ENCODE data around the gene SEMA4C. TPM values are rescaled to one million over a fixed set of nuclear protein-coding genes. Genes with fewer than 3 reads are reported as not detected.

SEMA4C gene
- polyA plus RNA-seq, 1 donor (not counting 4 experiments of a cell fraction or from before 2014, with no cell fraction given), result 7.5 TPM

- Histone ChIP-seq H3K4me3 (ENCODE audit: control insufficient read depth in 2 of 3, extremely low read depth in 1 of 3, insufficient read depth in 2 of 3, low read depth in 1 of 3, low read length in 3 of 3) (no peak overlapping the region), H3K9me1 (ENCODE audit: control insufficient read depth, extremely low read depth, insufficient read depth, low read length) (no peaks in the 10 kb centered on the region), H3K9me3 (ENCODE audit: control insufficient read depth, low read depth, low read length) (no peaks in the 10 kb centered on the region), H3K27me3 (ENCODE audit: control insufficient read depth, extremely low read depth, insufficient read depth, low read length) (no peaks in the 10 kb centered on the region), H3K4me2 (ENCODE audit: control insufficient read depth, extremely low read depth, insufficient read depth, low read depth, low read length) (no peak overlapping the region), H3K4me1 (ENCODE audit: control insufficient read depth, extremely low read depth, insufficient read depth, low read length) (peaks cover 2% of the 10 kb centered on the region), H4K20me1 (ENCODE audit: control insufficient read depth, extremely low read depth, insufficient read depth, low read length) (no peaks in the 10 kb centered on the region), H3K36me3 (ENCODE audit: control insufficient read depth in 2 of 2, extremely low read depth in 1 of 2, insufficient read depth in 2 of 2, low read length in 2 of 2) (peaks cover under 1 to 5% of the 10 kb centered on the region in 2 experiments), H3K79me2 (ENCODE audit: control insufficient read depth, insufficient read depth, low read length) (peaks cover 2% of the 10 kb centered on the region), H3K9ac (ENCODE audit: control insufficient read depth, extremely low read depth, insufficient read depth, low read length) (no peak overlapping the region), H2AFZ (ENCODE audit: control insufficient read depth, low read length) (no peak overlapping the region), H3K27ac (ENCODE audit: control insufficient read depth, insufficient read depth, low read length) (no peak overlapping the region)
- no peak for FAIRE-seq
- TF ChIP-seq CTCF (optimal IDR thresholded peaks at IDR 0.05 in 1 of 3, IDR thresholded peaks at IDR 0.05 in 1 of 3, conservative IDR thresholded peaks at IDR 0.05 in 1 of 3; ENCODE audit: extremely low read depth in 1 of 3, insufficient read depth in 2 of 3, low read length in 3 of 3) (no peak), EZH2 (IDR thresholded peaks at IDR 0.05; ENCODE audit: low read length) (no peak)
- dilution Hi-C loops (cut with MboI; ENCODE audit: extremely low pct_ligation_motif_present, low sequenced_read_pairs), result no loop called here
- DNase-seq (ENCODE audit: low read depth, low spot score), result no peak
Observed at GRCh38 chr2:96822786-96823185, 47.1 kb downstream of the SEMA4C start.

- Histone ChIP-seq H2AFZ (ENCODE audit: control insufficient read depth, low read length) (no peak overlapping the region), H3K4me1 (ENCODE audit: control insufficient read depth, extremely low read depth, insufficient read depth, low read length) (peaks cover 9% of the 10 kb centered on the region), H3K4me3 (ENCODE audit: control insufficient read depth in 2 of 3, extremely low read depth in 1 of 3, insufficient read depth in 2 of 3, low read depth in 1 of 3, low read length in 3 of 3) (no peak overlapping the region), H4K20me1 (ENCODE audit: control insufficient read depth, extremely low read depth, insufficient read depth, low read length) (peaks cover 3% of the 10 kb centered on the region), H3K4me2 (ENCODE audit: control insufficient read depth, extremely low read depth, insufficient read depth, low read depth, low read length) (no peak overlapping the region), H3K27ac (ENCODE audit: control insufficient read depth, insufficient read depth, low read length) (no peak overlapping the region), H3K9me3 (ENCODE audit: control insufficient read depth, low read depth, low read length) (no peaks in the 10 kb centered on the region), H3K79me2 (ENCODE audit: control insufficient read depth, insufficient read depth, low read length) (peaks cover 5% of the 10 kb centered on the region), H3K27me3 (ENCODE audit: control insufficient read depth, extremely low read depth, insufficient read depth, low read length) (no peaks in the 10 kb centered on the region), H3K9me1 (ENCODE audit: control insufficient read depth, extremely low read depth, insufficient read depth, low read length) (no peaks in the 10 kb centered on the region), H3K36me3 (ENCODE audit: control insufficient read depth in 2 of 2, extremely low read depth in 1 of 2, insufficient read depth in 2 of 2, low read length in 2 of 2) (peaks cover 0 to 2% of the 10 kb centered on the region in 2 experiments), H3K9ac (ENCODE audit: control insufficient read depth, extremely low read depth, insufficient read depth, low read length) (no peak overlapping the region)
- FAIRE-seq (no peak), DNase-seq (ENCODE audit: low read depth, low spot score) (no peak)
- no peak for TF ChIP-seq CTCF (optimal IDR thresholded peaks at IDR 0.05 in 1 of 3, IDR thresholded peaks at IDR 0.05 in 1 of 3, conservative IDR thresholded peaks at IDR 0.05 in 1 of 3; ENCODE audit: extremely low read depth in 1 of 3, insufficient read depth in 2 of 3, low read length in 3 of 3)
- TF ChIP-seq EZH2 (IDR thresholded peaks at IDR 0.05; ENCODE audit: low read length), result no peak
- dilution Hi-C loops (cut with MboI; ENCODE audit: extremely low pct_ligation_motif_present, low sequenced_read_pairs), result no loop called here
Observed at GRCh38 chr2:96821113-96821675, 48.7 kb downstream of the SEMA4C start.
